HepG2 (cell line): ENCODE measurements around the gene GPALPP1. TPM values are rescaled to one million over a fixed set of nuclear protein-coding genes. Genes with fewer than 3 reads are reported as not detected.

Experiments
- HNRNPL ChIP-seq: fragments of 200-400 bp; formaldehyde crosslinking; IDR thresholded peaks from 2 replicates; pipeline ENCODE4 v1.6.1; 2017; ENCODE audit warnings: mild to moderate bottlenecking, low read depth, low read length
- KDM4B ChIP-seq: sonication (generic); formaldehyde crosslinking; IDR thresholded peaks from 2 replicates; pipeline ENCODE4 v1.4.0; 2020; ENCODE audit warnings: missing genetic modification reagents
- RBFOX2 ChIP-seq: fragments of 200-400 bp; formaldehyde crosslinking; IDR thresholded peaks from 2 replicates; pipeline ENCODE4 v1.6.1; 2017; ENCODE audit warnings: low read depth, mild to moderate bottlenecking, low read length
- TAF15 ChIP-seq: fragments of 200-400 bp; formaldehyde crosslinking; IDR thresholded peaks from one replicate; pipeline ENCODE4 v1.6.1; 2018; ENCODE audit warnings: mild to moderate bottlenecking, low read depth, low read length; ENCODE audit not compliant: poor library complexity, severe bottlenecking
- XBP1 ChIP-seq: sonication (generic); formaldehyde crosslinking; IDR thresholded peaks from 2 replicates; pipeline ENCODE4 v1.5.0; 2020; ENCODE audit warnings: missing genetic modification reagents
- ZNF619 ChIP-seq: sonication (generic); formaldehyde crosslinking; IDR thresholded peaks from 2 replicates; pipeline ENCODE4 v1.4.0; 2020; ENCODE audit warnings: mild to moderate bottlenecking, missing genetic modification reagents
- polyA plus RNA-seq, 8 experiments: library from polyadenylated mRNA; depleted of rRNA in 3 of 8; stranded (reverse) in 7 of 8; unstranded in 1 of 8; fragments of >200 nt; fragmentation: Illumina TruSeq in 4 of 8; extraction: Trizol in 4 of 8; gene quantifications; 2 replicates each; pipeline versions ENCODE4 v1.2.1 to v1.2.3, GENCODE V29; 2011 to 2016; ENCODE audit warnings: low read depth in 4 of 8, missing spikeins in 1 of 8, mixed read lengths in 1 of 8; ENCODE audit not compliant: insufficient read depth in 1 of 8
- total RNA-seq, 5 experiments: library from RNA; depleted of rRNA; stranded (reverse); fragments of >200 nt; fragmentation: Illumina TruSeq; extraction: Trizol; gene quantifications; 2 replicates each; pipeline ENCODE4 v1.2.3, GENCODE V29; 2016; ENCODE audit warnings: low read depth in 1 of 5
- TF ChIP-seq, protein P1 (sequence below): sonication (generic); formaldehyde crosslinking; IDR thresholded peaks from 2 replicates; pipeline ENCODE4 v1.9.0; 2021; ENCODE audit warnings: mild to moderate bottlenecking, missing genetic modification reagents
- TF ChIP-seq, protein P2 (sequence below): IDR thresholded peaks from 2 replicates; pipeline ENCODE4 v1.6.1; 2016; ENCODE audit warnings: low read depth, control low read depth
- TF ChIP-seq, protein P3 (sequence below): sonication (generic); formaldehyde crosslinking; IDR thresholded peaks from 2 replicates; pipeline ENCODE4 v1.5.1; 2020; ENCODE audit warnings: mild to moderate bottlenecking, missing genetic modification reagents, moderate library complexity
- TF ChIP-seq, protein P4 (sequence below): sonication (generic); formaldehyde crosslinking; IDR thresholded peaks from 2 replicates; pipeline ENCODE4 v1.4.0; 2020; ENCODE audit warnings: mild to moderate bottlenecking, missing genetic modification reagents
- TF ChIP-seq, protein P5 (sequence below): sonication (generic); formaldehyde crosslinking; conservative IDR thresholded peaks from 2 replicates; pipeline ENCODE4 v1.4.0; 2020; ENCODE audit warnings: missing genetic modification reagents

GPALPP1 gene
- total and polyA plus RNA-seq, 2 of the 13 experiments (the other 11 are each of a cell fraction or from before 2014, with no cell fraction given) = 12.1 to 23.1 TPM

DNA sequence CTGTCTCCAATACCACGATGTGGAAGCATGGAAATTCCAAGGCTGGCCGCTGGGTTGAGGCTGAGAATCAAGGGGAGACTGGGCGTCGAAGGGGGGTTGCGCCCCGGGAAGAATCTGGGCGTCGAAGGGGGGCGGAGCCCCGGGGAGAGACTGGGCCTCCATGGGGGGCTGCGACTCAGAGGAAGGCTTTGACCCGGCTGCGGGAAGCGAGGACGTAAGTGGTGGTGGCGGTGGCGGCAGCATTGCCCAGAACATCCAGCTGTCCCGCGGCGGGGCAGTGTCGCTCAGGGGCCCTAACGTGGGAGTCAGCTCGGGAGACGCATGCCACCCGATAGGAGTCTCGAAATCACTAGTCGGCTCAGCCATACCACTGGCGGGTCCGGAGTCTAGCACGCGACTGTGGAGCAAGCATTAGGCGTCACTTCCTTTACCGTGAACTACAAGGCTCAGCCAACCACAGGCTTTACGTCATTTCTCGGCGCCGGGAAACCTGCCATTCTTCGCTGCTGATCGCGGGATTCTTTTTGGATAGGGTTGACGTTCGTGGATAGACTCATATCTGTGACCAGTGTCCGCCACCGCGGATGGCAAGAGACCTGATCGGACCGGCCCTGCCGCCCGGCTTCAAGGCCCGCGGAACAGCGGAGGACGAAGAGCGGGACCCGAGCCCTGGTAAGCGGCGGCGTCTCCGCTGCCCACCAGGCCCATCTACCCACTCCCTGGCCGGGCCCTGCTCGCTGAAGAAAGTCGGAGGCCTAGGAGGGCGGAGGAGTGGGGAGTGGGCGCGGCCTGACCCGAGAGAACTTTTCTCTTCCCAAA, at the start of gene GPALPP1, which contains the start of gene NUFIP1 (continued):
- peak; percentile 67; the same call in 1 of the 2 replicates for TF ChIP-seq KDM4B (CRISPR knock-in tag)
- TF ChIP-seq RBFOX2 = peak; percentile 83
- no peak for TF ChIP-seq ZNF619 (CRISPR knock-in tag)
- TF ChIP-seq HNRNPL = peak; percentile 38; the same call in 1 of the 2 replicates
- TF ChIP-seq, protein P1, sequence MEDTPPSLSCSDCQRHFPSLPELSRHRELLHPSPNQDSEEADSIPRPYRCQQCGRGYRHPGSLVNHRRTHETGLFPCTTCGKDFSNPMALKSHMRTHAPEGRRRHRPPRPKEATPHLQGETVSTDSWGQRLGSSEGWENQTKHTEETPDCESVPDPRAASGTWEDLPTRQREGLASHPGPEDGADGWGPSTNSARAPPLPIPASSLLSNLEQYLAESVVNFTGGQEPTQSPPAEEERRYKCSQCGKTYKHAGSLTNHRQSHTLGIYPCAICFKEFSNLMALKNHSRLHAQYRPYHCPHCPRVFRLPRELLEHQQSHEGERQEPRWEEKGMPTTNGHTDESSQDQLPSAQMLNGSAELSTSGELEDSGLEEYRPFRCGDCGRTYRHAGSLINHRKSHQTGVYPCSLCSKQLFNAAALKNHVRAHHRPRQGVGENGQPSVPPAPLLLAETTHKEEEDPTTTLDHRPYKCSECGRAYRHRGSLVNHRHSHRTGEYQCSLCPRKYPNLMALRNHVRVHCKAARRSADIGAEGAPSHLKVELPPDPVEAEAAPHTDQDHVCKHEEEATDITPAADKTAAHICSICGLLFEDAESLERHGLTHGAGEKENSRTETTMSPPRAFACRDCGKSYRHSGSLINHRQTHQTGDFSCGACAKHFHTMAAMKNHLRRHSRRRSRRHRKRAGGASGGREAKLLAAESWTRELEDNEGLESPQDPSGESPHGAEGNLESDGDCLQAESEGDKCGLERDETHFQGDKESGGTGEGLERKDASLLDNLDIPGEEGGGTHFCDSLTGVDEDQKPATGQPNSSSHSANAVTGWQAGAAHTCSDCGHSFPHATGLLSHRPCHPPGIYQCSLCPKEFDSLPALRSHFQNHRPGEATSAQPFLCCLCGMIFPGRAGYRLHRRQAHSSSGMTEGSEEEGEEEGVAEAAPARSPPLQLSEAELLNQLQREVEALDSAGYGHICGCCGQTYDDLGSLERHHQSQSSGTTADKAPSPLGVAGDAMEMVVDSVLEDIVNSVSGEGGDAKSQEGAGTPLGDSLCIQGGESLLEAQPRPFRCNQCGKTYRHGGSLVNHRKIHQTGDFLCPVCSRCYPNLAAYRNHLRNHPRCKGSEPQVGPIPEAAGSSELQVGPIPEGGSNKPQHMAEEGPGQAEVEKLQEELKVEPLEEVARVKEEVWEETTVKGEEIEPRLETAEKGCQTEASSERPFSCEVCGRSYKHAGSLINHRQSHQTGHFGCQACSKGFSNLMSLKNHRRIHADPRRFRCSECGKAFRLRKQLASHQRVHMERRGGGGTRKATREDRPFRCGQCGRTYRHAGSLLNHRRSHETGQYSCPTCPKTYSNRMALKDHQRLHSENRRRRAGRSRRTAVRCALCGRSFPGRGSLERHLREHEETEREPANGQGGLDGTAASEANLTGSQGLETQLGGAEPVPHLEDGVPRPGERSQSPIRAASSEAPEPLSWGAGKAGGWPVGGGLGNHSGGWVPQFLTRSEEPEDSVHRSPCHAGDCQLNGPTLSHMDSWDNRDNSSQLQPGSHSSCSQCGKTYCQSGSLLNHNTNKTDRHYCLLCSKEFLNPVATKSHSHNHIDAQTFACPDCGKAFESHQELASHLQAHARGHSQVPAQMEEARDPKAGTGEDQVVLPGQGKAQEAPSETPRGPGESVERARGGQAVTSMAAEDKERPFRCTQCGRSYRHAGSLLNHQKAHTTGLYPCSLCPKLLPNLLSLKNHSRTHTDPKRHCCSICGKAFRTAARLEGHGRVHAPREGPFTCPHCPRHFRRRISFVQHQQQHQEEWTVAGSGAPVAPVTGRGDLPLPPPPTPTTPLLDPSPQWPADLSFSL (CRISPR knock-in tag) = no peak
- no peak for TF ChIP-seq TAF15
- TF ChIP-seq, protein P2, sequence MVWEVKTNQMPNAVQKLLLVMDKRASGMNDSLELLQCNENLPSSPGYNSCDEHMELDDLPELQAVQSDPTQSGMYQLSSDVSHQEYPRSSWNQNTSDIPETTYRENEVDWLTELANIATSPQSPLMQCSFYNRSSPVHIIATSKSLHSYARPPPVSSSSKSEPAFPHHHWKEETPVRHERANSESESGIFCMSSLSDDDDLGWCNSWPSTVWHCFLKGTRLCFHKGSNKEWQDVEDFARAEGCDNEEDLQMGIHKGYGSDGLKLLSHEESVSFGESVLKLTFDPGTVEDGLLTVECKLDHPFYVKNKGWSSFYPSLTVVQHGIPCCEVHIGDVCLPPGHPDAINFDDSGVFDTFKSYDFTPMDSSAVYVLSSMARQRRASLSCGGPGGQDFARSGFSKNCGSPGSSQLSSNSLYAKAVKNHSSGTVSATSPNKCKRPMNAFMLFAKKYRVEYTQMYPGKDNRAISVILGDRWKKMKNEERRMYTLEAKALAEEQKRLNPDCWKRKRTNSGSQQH = 0 out of 2 replicates have a peak, but pooled peaks have one; percentile 41
- TF ChIP-seq, protein P3, sequence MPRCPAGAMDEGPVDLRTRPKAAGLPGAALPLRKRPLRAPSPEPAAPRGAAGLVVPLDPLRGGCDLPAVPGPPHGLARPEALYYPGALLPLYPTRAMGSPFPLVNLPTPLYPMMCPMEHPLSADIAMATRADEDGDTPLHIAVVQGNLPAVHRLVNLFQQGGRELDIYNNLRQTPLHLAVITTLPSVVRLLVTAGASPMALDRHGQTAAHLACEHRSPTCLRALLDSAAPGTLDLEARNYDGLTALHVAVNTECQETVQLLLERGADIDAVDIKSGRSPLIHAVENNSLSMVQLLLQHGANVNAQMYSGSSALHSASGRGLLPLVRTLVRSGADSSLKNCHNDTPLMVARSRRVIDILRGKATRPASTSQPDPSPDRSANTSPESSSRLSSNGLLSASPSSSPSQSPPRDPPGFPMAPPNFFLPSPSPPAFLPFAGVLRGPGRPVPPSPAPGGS (CRISPR knock-in tag) = peak; percentile 78
- TF ChIP-seq, protein P4, sequence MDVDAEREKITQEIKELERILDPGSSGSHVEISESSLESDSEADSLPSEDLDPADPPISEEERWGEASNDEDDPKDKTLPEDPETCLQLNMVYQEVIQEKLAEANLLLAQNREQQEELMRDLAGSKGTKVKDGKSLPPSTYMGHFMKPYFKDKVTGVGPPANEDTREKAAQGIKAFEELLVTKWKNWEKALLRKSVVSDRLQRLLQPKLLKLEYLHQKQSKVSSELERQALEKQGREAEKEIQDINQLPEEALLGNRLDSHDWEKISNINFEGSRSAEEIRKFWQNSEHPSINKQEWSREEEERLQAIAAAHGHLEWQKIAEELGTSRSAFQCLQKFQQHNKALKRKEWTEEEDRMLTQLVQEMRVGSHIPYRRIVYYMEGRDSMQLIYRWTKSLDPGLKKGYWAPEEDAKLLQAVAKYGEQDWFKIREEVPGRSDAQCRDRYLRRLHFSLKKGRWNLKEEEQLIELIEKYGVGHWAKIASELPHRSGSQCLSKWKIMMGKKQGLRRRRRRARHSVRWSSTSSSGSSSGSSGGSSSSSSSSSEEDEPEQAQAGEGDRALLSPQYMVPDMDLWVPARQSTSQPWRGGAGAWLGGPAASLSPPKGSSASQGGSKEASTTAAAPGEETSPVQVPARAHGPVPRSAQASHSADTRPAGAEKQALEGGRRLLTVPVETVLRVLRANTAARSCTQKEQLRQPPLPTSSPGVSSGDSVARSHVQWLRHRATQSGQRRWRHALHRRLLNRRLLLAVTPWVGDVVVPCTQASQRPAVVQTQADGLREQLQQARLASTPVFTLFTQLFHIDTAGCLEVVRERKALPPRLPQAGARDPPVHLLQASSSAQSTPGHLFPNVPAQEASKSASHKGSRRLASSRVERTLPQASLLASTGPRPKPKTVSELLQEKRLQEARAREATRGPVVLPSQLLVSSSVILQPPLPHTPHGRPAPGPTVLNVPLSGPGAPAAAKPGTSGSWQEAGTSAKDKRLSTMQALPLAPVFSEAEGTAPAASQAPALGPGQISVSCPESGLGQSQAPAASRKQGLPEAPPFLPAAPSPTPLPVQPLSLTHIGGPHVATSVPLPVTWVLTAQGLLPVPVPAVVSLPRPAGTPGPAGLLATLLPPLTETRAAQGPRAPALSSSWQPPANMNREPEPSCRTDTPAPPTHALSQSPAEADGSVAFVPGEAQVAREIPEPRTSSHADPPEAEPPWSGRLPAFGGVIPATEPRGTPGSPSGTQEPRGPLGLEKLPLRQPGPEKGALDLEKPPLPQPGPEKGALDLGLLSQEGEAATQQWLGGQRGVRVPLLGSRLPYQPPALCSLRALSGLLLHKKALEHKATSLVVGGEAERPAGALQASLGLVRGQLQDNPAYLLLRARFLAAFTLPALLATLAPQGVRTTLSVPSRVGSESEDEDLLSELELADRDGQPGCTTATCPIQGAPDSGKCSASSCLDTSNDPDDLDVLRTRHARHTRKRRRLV = no peak
- TF ChIP-seq XBP1 (CRISPR knock-in tag) = no peak
- TF ChIP-seq, protein P5, sequence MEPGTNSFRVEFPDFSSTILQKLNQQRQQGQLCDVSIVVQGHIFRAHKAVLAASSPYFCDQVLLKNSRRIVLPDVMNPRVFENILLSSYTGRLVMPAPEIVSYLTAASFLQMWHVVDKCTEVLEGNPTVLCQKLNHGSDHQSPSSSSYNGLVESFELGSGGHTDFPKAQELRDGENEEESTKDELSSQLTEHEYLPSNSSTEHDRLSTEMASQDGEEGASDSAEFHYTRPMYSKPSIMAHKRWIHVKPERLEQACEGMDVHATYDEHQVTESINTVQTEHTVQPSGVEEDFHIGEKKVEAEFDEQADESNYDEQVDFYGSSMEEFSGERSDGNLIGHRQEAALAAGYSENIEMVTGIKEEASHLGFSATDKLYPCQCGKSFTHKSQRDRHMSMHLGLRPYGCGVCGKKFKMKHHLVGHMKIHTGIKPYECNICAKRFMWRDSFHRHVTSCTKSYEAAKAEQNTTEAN = no peak
